SKM-1 (cell line): ENCODE measurements around the gene RPS21.

Experiments used
- DNase-seq: peaks from one replicate; lab custom pipeline; 2025; ENCODE audit not compliant: unreplicated experiment; lab: John Stamatoyannopoulos, UW

The RPS21 gene

GRCh38 chr20:62377064-62377461 is 9.8 kb upstream of the RPS21 start:
- DNase-seq = no peak

- no peak for DNase-seq
These were observed 9.2 kb upstream of the RPS21 start for GRCh38 chr20:62377615-62378178.

- no peak for DNase-seq
These were observed 8.7 kb upstream of the RPS21 start for GRCh38 chr20:62378215-62378614.

GRCh38 chr20:62381202-62381797 is 5.6 kb upstream of the RPS21 start:
- no peak for DNase-seq

DNA sequence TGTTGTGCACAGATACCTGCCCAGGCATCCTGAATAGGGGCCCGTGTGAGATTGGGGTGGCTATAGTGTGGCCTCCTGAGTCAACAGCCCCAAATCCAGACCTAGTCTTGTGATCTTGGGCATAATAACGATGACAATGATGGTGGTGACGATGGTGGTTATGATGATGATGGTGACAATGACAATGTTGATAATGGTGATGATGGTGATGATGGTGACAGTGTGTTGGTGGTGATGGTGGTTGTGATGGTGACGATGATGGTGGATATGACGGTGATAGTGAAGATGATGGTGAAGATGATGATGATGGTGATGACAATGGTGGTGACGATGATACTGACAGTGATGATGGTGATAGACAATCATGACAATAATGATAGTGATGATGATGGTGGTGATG is 5.1 kb upstream of the RPS21 start:
- no peak for DNase-seq

DNA sequence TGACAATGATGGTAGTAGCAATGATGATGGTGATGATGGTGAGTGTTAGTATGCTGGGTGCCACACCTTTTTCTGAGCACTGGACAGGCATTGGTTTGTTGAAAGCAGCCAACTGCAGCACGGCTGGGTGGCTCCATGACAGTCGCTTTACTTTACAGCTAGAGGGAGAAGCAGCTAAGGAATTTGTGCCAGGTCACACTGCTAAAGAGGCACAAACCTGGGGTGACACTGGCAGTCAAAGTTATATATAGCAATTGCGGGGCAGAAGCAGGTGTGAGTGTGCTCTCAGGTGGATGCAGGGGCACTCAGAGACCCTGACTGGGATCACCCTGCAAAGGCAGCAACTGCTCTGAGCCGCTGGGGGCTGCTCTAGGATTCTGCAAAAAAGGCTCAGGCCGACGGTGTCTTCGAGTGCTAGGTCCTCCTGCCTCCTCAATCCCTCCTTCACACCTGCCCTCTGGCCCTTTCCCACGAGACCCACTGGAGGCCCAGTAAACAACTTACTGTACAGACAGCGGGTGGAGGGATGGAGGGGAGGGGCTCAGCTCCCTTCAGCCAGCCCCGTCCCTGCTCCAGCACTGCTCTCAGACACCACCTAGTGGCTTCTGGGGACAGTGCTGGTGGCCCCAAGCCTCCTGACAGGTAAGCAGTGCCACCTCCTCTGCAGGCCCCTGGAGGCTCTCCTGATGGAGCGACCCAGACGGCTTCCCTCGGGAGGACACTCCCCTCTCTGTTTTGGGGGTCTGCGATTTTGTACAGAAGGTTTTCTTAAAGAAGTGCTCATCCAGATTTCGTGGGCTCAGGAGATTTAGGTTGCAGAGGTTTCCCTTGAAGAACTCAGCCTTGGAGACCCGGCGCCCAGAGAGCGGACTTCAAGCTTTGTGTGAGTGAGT is 4.4 kb upstream of the RPS21 start:
- DNase-seq = peak; percentile 62

- no peak for DNase-seq
These were observed 463 bp downstream of the RPS21 start for GRCh38 chr20:62387219-62387913.

DNA sequence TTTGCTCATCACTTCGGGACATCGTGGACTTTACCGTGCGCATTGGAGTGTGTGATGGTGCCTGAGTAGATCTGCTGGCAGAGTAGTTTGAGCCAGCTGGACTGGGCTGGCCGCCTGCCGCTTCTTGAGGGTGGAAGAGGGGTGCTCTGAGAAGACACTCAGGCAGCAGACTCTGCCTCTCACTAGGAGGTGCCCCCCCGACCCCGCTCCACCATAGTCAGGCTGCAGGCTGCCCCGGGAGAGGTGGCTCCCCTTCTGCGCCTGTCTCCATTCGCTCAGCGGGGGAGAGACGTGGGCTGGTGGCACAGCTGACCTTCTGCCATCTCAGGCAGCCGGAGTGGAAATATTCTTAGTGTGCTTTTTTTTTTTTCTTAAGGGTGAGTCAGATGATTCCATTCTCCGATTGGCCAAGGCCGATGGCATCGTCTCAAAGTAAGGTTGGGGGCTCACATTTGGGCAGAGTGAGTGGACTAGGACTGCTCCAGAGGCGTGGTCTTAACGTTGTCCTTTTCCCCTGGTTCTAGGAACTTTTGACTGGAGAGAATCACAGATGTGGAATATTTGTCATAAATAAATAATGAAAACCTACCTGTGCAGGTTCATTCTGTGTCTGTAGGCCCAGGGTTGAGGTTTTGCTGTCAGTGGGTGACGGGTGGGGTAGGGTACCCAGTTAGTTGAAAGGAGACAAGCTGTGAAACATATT is 1.2 kb downstream of the RPS21 start:
- no peak for DNase-seq

GRCh38 chr20:62388839-62389600 is 2.1 kb downstream of the RPS21 start:
- DNase-seq = no peak

GRCh38 chr20:62389601-62390087 is 2.7 kb downstream of the RPS21 start:
- no peak for DNase-seq

DNA sequence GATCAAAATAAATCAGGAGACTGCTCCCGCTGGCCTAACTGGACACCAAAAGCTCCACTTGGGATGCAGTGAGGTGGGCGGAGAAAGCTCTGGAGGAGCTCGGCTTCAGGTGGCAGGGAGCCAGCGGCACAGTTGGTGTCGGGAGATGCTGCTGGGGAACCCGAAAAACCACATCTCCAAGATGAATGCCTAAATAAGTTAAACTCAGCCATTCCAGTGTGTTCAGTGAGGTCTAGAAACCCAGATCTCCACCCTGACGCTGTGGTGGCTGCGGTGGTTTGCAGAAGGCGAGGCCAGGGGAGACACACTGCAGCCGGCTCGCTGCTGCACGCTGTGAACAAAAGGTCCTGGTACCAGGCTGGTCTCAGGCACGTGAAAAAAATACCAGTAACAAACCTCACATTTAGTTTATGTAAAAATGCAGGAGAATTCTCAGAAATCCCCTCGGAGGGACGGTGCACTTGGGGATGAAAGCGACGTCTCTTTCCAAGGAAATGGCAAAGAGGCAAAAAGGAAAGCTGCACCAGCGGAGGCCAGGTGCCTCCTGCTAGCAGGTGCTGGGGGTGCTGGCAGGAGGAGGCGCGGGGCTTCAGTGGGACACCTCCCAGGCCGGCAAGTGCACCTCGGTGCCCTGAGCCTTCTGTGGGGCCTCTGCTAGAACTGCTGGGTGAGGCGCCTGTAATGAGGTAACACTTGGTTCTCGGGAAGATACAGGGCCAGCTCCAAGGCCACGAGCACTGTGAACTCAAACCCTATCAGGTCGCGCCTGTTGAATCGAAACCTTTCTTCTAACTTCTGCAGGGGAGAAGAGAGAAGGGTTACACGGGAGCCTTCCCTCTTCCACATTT is 3.6 kb downstream of the RPS21 start:
- no peak for DNase-seq

DNA sequence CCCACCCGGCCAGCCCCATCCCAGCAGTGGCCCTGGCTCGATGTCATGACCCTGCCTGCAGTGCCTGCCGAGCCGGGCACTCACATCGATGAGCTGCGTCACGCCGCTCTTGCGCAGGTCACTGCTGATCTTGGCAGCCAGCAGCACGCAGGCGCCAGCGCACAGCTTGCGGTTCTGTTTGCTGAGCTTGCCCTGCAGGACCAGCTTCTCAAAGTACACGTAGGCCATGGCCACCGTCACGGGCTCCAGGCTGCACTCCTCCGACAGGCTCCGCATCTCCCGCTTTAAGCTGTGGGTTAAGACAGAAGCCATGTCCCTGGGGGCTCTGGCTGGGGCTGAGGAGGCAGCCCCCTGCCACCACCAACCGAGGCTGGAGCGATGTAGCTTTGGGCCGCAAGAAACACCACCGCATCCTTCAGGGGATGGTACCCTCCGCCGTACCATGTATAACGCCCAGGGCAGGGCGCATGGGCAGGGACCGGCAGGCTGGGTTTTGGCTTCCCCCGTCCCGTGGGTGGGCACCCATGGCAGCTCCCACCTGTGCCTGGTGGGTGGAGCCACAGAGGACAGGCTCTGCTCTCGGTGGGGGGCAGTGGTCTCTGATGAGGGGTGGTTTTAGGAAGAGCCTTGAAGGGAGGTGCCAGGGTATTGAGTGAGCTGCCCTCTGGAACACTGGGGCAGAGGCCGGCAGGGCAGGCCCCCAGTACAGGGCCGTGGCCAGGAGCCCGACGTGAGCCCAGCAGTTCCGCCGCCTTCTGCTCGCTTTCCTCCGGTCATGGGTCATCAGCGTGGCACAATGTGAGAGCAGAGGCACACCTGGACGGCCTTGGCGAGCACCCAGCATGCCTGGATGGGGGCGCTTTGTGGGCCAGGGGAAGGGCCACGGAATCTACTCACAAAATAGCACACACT is 4.5 kb downstream of the RPS21 start:
- no peak for DNase-seq

GRCh38 chr20:62392077-62392418 is 5.1 kb downstream of the RPS21 start:
- no peak for DNase-seq

GRCh38 chr20:62392621-62393334 is 5.9 kb downstream of the RPS21 start:
- DNase-seq = no peak

DNA sequence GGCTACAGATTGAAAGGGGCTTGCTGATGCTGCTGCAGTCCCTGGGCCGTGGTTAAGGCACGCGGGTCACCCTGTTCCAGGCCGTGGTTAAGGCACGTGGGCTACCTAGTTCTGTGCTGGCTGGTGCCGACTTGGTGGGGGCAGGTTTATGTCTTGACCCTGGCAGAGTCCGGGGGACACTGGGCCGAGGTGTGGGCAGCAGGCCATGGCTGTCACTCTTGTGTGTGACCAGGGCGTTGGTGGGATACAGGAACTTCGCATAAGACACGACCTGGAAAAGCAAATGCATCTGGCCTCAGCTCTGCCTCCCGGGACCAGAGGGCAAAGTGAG is 6.4 kb downstream of the RPS21 start:
- DNase-seq = no peak

DNA sequence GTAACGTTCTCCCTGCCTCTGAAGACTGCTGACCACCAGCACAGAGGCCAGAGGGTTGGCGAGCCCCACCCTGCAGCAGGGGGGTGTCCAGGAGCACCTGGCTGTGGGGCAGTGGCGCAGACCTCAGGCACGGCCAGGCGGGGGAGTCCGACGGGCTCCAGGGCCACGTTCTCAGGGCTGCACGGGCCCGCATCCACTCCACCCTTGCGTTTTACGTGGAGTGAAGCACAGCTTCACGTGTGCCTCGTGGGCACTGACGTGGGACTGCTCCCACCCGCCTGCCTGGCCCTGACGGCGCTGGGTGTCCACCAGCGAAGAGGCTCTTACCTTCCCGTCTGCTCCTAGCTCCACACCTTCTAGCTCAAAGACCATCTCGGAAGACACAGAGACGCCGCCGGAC is 6.9 kb downstream of the RPS21 start:
- DNase-seq = no peak

GRCh38 chr20:62394248-62395245 is 7.6 kb downstream of the RPS21 start:
- no peak for DNase-seq
